Hematopoietic multipotent progenitor cell treated with erythropoietin and hydrocortisone succinate and interleukin-3 and kit ligand, for 4 days (in vitro differentiated cells): ENCODE measurements around the gene CLNK.
"Not testable (repeated sequence)": the region's sequence is repeated elsewhere in the genome, so short reads cannot be mapped to it uniquely, and the experiment has no call there.

ENCODE experiments used
- DNase-seq: peaks from one replicate; pipeline ENCODE4 v3.0.0-alpha.2; 2015

Gene CLNK

GRCh38 chr4:10607206-10607605, 77.4 kb downstream of the CLNK start:
- DNase-seq = peak; percentile 25

DNA sequence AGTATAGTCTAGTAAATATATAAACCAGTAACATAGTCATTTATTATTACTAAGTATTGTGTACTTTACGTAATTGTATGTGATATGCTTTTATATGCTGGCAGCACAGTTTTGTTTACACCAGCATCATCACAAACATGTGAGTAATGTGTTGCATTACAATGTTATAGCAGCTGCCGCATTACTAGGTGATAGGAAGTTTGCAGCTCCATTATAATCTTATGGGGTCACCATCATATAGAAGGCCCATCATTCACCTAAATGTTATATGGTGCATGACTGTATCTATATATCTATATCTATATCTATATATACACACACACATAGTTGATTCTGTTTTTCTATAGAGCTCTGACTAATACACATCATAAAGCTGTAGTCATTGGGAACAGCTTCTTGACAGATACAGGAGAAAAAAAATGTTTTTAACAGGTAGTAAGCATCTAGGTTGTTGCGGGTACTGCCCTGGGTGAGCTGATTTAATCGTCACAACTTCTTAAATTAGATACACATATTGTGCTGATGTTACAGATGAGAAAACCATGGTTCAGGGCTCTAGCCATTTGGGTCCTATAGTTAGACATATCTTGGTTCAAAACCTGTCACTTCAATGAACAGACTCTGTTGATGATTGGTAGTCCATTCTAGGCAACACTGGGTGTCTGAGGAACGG, 77.9 kb downstream of the CLNK start:
- no peak for DNase-seq

GRCh38 chr4:10605746-10606482, 78.7 kb downstream of the CLNK start:
- DNase-seq = no peak

DNA sequence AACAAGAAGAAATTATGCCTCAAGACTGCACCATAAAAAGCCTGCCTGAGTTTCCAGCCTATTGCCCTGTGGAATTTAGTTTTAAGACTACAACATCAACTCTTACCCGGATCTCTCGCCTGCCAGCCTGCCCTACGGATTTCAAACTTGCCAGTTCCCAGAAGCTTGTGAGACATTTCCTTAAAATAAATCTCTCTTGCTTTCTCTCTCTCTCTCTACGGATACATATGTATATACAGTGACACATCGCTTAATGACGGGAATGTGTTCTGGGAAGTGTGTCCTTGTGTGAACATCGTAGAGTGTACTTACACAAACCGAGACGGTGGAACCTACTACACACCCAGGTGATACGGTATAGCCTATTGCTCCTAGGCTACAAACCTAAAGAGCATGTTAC, 79.5 kb downstream of the CLNK start:
- no peak for DNase-seq

GRCh38 chr4:10599574-10599973, 85.0 kb downstream of the CLNK start:
- no peak for DNase-seq

DNA sequence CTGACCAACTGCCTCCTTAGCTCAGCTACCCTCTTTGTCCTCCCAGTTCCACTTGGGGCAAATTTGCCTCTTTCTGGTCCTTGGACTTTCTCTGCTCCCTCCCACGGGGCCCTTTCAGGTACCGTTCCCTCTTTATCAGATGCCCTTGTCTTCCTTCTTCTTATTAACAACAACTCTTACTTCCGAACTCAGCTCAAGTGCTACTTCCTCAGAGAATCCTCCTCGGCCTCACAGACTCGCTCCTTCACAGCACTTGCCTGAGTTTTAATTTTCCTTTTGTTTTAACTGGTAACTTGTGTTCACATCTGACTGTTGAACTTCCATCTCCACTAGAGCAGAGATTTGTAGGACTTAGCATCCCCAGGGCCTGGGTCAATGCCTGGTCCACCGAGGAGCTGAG, 85.7 kb downstream of the CLNK start:
- DNase-seq = no peak

DNA sequence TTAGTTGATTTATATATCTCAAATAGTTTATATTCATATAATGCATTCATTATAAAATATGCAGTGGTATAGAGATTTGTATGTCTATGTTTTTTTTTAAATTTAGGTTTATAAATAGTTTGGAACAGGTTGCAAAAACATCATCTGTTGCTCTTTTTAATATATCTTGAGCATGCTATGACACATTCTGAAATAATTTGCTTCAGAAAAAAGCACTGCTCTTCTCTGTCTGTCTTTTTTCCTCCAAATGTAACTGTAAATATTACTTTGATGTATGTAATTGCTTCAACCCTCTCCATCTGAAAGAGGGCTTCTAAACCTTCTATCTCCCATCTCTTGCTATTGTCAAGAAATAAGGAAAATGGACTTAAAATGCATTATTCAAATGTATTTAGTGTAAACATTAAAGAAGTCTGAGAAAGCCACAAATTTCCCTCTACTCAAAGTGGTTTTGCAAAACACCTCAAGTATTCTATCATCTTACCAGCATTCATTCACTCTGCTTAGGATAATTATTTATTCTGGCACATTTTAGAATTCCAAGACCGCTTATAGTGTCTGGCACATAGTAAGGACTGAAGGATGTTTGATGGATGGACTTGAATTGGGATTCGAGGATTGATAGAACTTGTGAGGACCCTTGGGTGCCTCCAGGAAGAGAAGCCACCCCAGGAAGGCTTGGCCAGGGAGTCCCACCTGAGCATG, 87.8 kb downstream of the CLNK start:
- no peak for DNase-seq

DNA sequence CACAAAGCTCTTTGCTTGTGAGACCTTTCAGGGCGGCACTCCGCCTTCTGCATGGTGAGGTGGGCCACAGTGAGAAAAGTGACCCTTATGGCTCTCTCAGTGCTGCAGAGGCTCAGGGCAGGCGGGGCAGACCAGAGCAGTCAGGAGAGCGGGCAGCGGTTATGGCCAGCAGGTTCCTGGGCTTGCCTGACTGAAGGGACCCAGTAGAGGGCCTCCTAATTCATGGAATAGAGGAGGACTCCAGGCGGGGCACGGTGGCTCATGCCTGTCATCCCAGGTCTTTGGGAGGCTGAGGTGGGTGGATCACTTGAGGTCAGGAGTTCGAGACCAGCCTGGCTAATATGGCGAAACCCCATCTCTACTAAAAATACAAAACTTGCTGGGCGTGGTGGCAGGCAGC, 91.4 kb downstream of the CLNK start:
- no peak for DNase-seq

DNA sequence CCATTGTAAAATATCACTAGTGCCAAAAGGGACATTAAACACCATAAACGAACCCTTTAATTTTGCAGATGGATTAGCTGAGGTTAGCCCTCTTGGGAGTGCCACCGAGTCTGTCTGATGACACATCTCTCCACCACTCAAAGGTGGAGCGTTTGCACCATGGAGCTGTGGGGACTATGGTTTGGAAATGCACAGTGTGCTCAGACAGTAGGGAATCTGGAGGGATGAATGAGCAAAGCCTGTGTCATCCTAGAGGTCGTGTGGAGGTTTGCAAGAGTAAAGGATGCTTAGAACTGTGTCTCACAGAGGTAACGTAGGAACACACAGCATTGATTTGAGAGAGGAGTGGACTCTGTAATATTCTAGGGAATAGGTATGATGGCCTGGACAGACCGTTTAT, 93.7 kb downstream of the CLNK start:
- DNase-seq = no peak

GRCh38 chr4:10589799-10590198, 94.8 kb downstream of the CLNK start:
- peak; percentile 56 for DNase-seq

GRCh38 chr4:10589321-10589720, 95.2 kb downstream of the CLNK start:
- DNase-seq = no peak

DNA sequence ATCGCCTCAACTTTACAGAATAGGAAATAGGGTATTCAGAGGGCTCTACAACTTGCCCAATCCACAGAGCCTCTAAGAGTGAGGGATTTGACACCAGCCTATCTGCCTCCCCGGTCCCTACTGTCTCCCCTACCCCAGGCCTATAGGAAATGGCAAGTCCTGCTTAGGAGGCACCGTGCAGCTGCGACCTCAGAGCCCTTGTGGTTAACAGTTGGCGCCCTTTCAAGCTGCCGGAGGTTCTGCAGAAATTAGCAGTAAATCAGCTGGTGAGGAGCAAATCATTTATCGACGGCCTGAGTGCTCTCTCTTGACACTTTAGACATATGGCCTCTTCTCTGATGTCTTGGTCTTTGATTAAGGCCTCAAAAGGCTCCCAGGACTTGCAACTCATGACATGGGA, 96.9 kb downstream of the CLNK start:
- peak; percentile 87 for DNase-seq

- DNase-seq = no peak
These were observed 97.3 kb downstream of the CLNK start for GRCh38 chr4:10587296-10587695.

- DNase-seq = peak; percentile 37
These were observed 100.5 kb downstream of the CLNK start for GRCh38 chr4:10584042-10584441.

- no peak for DNase-seq
These were observed 101.6 kb downstream of the CLNK start for GRCh38 chr4:10582951-10583350.

GRCh38 chr4:10582059-10582686, 102.4 kb downstream of the CLNK start:
- DNase-seq = peak; percentile 55

- no peak for DNase-seq
These were observed 103.5 kb downstream of the CLNK start for GRCh38 chr4:10581022-10581421.

DNA sequence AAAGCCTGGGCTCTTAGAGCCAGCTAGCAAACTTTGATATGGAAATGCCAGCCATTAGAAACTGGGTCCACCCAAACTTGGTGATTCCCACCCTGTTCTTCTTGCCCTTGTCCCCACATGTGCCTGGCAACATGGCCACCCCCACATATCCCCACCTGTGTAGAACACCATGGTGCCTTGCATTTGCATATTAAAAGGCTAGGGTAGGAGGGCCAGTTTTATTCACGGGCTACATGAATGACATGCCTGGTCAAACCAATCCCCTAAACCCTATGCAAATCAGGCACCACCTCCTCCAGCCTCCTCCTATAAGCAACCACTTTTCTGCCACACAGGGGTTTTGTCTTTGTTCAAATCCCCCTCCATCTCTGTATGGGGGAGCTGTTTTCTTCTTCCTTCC, 104.9 kb downstream of the CLNK start:
- no peak for DNase-seq

- no peak for DNase-seq
These were observed 106.8 kb downstream of the CLNK start for GRCh38 chr4:10577508-10578426.

DNA sequence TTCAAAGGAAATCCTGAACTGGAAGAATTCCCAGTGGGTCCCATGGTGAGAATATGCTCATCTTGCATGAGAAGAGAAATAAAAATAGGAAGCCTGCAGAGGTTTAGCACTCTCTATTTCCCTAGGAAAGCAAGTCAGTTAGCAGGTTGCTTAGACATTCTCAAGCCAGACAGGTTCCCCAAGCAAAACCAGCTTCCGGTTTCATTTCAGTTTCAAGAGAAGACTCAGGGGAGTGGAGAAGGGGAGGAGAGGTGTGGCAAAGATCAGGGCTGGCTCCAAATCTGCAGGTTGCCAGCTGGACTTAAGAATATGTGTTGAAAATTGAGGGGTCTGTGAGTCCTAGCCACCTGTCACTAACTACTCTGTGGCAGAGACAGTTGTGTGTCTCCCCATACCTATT, 107.5 kb downstream of the CLNK start:
- no peak for DNase-seq

DNA sequence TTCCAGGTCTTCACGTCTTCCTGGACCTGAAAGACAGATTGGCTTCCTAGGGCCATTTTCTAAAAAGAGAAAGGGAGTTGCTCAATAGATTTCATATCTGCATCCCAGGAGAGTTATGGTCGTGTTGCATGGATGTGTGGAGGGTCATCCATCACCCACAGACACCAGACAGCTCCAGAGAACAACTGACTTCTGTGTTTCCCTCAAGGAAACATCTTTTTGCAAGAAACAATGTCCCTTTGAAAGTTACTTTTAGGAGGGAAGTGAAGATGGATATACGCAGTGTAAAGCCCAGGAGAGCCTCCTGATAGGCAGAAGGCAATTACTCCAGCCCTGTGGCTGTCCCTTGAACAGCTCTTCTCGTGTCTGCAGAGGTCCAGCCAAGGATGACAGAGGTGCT, 108.3 kb downstream of the CLNK start:
- DNase-seq = no peak

- DNase-seq = no peak
These were observed 109.2 kb downstream of the CLNK start for GRCh38 chr4:10575414-10575813.

- DNase-seq = not testable (repeated sequence)
These were observed 110.0 kb downstream of the CLNK start for GRCh38 chr4:10574553-10574952.
